AG09309 (cell line): ENCODE data around the gene MZF1.

Experiments
- DNase-seq: peaks from one replicate; pipeline ENCODE4 v3.0.0-alpha.2; 2010; ENCODE audit warnings: low read depth
- H3K4me3 ChIP-seq: 2 replicates; pipeline ENCODE4 v1.5.1; 2011; ENCODE audit warnings: mild to moderate bottlenecking, low read depth, low read length, moderate library complexity; ENCODE audit not compliant: control insufficient read depth
- TF ChIP-seq, protein P1 (sequence below): IDR thresholded peaks from 2 replicates; pipeline ENCODE4 v1.5.1; 2011; ENCODE audit warnings: mild to moderate bottlenecking, low read depth, low read length, inconsistent platforms; ENCODE audit not compliant: insufficient read depth, control insufficient read depth; ENCODE audit errors: missing control alignments

The MZF1 gene

GRCh38 chr19:58560921-58561320 lies 12.2 kb downstream of the MZF1 start:
- H3K4me3 ChIP-seq, result no peak overlapping the region
- TF ChIP-seq, protein P1, sequence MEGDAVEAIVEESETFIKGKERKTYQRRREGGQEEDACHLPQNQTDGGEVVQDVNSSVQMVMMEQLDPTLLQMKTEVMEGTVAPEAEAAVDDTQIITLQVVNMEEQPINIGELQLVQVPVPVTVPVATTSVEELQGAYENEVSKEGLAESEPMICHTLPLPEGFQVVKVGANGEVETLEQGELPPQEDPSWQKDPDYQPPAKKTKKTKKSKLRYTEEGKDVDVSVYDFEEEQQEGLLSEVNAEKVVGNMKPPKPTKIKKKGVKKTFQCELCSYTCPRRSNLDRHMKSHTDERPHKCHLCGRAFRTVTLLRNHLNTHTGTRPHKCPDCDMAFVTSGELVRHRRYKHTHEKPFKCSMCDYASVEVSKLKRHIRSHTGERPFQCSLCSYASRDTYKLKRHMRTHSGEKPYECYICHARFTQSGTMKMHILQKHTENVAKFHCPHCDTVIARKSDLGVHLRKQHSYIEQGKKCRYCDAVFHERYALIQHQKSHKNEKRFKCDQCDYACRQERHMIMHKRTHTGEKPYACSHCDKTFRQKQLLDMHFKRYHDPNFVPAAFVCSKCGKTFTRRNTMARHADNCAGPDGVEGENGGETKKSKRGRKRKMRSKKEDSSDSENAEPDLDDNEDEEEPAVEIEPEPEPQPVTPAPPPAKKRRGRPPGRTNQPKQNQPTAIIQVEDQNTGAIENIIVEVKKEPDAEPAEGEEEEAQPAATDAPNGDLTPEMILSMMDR, result no peak
- DNase-seq, result no peak

DNA sequence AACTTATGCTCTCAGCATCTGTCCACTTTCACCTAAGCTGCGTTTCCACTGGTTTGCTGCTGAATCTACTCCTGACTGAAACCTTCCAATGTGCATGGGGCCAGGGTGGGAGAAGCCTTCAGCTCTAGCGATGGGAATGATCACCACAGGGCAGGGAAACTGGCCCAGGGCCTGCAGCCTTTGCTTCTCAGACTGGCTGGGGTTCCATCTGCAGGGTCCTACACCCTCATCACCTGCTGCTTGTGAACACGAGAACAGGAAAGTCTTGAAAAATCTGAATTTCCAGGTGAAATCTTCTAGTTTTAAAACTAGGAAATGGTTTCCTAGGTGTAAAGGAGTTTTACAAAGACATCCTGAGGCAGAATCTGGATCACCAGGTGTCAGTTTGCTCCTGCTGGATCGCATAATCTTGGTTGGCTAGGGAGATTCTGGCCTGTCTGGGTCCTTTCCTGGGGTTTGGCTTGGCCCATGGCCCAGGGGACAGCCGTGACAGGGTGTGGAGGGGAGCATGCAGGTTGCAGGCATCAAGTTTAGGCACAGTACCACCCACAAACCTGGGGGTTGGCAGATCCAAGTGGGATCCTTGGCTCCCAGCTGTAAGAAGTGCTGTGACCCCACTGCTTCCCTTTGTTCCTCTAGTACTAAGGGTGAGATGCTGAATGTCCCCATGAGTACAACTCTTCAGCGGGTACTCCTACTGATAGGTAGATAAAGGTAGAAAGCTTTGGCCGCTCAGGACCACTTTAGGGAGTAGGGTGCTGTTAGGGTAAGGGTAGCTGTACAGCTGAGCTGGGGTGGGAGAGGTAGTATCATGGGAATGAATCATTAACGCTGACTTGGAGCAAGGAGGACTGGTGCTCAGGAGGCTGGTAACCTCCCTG lies 12.9 kb downstream of the MZF1 start:
- peak overlapping the region; percentile 93 for H3K4me3 ChIP-seq

DNA sequence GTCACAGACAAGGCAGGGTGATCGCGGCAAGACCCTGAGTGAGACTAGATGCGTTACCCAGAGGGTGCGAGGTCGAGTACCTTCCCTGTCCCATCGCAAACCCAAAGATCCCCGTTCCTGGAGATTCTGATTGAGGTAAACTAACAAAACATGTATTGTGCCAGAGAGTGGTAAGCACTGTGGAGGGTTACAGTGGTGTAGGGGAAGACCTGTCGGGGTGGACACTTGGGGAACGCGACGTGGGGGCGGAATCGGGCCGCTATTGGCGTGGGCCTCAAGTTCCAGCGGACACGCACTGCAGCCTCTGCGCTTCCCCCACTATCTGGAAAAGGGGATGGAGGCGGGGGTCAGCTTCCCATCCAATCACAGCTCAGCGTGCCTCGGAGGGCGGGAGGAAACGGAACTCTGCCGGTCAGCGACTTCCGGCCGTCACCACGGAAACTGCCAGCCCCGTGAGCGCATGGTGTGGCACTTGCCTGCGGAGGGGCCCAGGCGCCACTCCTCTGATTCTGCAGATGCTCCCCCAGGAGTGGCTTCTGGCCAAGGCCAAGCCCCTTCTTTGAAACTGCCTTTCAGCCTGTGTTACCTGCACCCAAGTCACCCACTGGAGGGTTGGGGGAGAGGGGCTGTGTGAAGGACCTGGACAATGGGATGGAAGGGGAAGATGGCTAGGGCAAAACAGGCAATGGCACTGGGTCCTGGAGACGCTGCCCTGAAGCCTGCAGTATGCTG lies 13.7 kb downstream of the MZF1 start:
- peak; percentile 74 for DNase-seq
- TF ChIP-seq, protein P1, result no peak
- peak overlapping the region; percentile 93 for H3K4me3 ChIP-seq

More for the DNA sequence above, 12.9 kb downstream of the MZF1 start:
- TF ChIP-seq, protein P1, result no peak
- no peak for DNase-seq

- TF ChIP-seq, protein P1, result no peak
- H3K4me3 ChIP-seq, result peak overlapping the region; percentile 93
- peak; percentile 94 for DNase-seq
These were observed 14.4 kb downstream of the MZF1 start for GRCh38 chr19:58558623-58559274.

GRCh38 chr19:58558066-58558622 lies 15.0 kb downstream of the MZF1 start, which contains the start of gene UBE2M:
Gene UBE2M, minus strand, starts transcription at chr19:58558611. Its CDS starts 230 bp downstream, at chr19:58558381.
- TF ChIP-seq, protein P1, result no peak
- DNase-seq, result no peak
- H3K4me3 ChIP-seq, result peak within 1 kb of the TSS; percentile 93
